ENCODE results near the gene U2AF1L4.

DNA sequence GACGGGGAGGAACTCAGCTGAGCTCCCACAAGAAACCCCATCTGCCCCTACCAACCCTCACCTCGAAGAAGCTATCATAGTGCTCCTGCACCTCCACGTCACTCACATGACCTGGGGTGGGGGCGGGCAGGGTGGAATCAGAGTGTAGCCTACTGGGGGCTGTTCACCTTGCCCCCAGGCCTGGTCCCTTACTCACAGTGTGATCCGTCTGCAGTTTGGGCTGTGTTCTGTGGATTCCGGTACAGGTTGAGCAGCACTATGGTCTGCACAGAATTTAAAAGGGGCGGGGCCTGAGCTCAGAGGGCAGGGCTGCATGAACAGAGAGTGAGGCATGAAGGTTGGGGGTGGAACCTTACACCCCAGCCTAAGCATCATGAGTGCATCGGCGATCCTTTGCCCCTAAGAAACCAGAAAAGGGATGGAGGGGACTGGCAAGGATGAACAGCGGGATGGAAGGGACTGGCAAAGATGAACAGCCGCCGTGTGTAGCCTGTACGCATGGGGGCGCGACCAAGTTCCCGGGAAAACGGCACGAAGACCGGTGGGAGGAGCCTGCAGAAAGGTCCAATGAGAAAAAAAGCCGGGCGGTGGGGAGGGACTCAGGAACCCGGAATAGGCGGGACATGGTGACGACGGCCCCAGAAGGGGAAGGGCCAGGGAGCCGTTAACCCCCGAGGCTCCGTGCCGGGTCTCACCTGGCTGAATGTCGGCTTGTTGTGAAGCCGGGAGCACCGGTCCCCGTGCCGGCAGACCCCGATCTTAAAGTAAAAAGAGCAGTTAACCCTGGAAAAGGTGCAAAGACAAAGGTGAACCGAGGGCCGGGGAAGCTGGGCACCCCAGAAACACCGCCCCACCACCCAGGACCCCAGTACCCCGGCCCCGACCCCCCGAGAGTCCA is 539 bp downstream of the U2AF1L4 start:
- no peak for TF ChIP-seq POLR2A (IDR thresholded peaks at IDR 0.05)
- TF ChIP-seq, protein P1, sequence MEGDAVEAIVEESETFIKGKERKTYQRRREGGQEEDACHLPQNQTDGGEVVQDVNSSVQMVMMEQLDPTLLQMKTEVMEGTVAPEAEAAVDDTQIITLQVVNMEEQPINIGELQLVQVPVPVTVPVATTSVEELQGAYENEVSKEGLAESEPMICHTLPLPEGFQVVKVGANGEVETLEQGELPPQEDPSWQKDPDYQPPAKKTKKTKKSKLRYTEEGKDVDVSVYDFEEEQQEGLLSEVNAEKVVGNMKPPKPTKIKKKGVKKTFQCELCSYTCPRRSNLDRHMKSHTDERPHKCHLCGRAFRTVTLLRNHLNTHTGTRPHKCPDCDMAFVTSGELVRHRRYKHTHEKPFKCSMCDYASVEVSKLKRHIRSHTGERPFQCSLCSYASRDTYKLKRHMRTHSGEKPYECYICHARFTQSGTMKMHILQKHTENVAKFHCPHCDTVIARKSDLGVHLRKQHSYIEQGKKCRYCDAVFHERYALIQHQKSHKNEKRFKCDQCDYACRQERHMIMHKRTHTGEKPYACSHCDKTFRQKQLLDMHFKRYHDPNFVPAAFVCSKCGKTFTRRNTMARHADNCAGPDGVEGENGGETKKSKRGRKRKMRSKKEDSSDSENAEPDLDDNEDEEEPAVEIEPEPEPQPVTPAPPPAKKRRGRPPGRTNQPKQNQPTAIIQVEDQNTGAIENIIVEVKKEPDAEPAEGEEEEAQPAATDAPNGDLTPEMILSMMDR (IDR thresholded peaks at IDR 0.05), result peak in 3 of 6 experiments; percentile 18 to 36 (median 32)
